HG03575 (cell line): ENCODE data around the gene TP73.
"Not testable (repeated sequence)": the region's sequence is repeated elsewhere in the genome, so short reads cannot be mapped to it uniquely, and the experiment has no call there.

ENCODE experiments used
- ATAC-seq: cut with Tn5 transposase; IDR thresholded peaks from one replicate; pipeline ENCODE4 v1.9.1; 2021; ENCODE audit not compliant: unreplicated experiment, insufficient number of reproducible peaks, low FRiP score; ENCODE audit errors: extremely low read depth

Gene TP73

GRCh38 chr1:3713840-3714239 lies 61.5 kb downstream of the TP73 start:
- no peak for ATAC-seq

GRCh38 chr1:3714284-3714741 lies 62.0 kb downstream of the TP73 start:
- no peak for ATAC-seq

GRCh38 chr1:3714814-3715213 lies 62.5 kb downstream of the TP73 start:
- ATAC-seq, result no peak

GRCh38 chr1:3716351-3716750 lies 64.0 kb downstream of the TP73 start:
- ATAC-seq, result no peak

- ATAC-seq, result no peak
Measured at GRCh38 chr1:3717041-3717714, 64.9 kb downstream of the TP73 start.

GRCh38 chr1:3717715-3718601 lies 65.6 kb downstream of the TP73 start:
- ATAC-seq, result no peak

- ATAC-seq, result no peak
Measured at GRCh38 chr1:3718764-3719163, 66.4 kb downstream of the TP73 start.

- ATAC-seq, result no peak
Measured at GRCh38 chr1:3721955-3722465, 69.7 kb downstream of the TP73 start.

GRCh38 chr1:3722846-3723245 lies 70.5 kb downstream of the TP73 start:
- ATAC-seq, result no peak

- ATAC-seq, result not testable (repeated sequence)
Measured at GRCh38 chr1:3724416-3725030, 72.2 kb downstream of the TP73 start.

GRCh38 chr1:3725366-3725765 lies 73.0 kb downstream of the TP73 start:
- no peak for ATAC-seq

GRCh38 chr1:3727042-3727824 lies 74.9 kb downstream of the TP73 start:
- ATAC-seq, result no peak

- ATAC-seq, result no peak
Measured at GRCh38 chr1:3727825-3728776, 75.8 kb downstream of the TP73 start.

- ATAC-seq, result no peak
Measured at GRCh38 chr1:3729594-3730542, 77.6 kb downstream of the TP73 start.

GRCh38 chr1:3730543-3731247 lies 78.4 kb downstream of the TP73 start:
- no peak for ATAC-seq
